Activated T-cell treated with anti-CD3 and anti-CD28 coated beads, Interleukin-2, amount 50 U/mL, for 24 hours (primary cell): ENCODE measurements around the gene ADARB2.

Experiments used
- DNase-seq: peaks from one replicate; pipeline ENCODE4 v3.0.0-alpha.2; 2020
- H3K27ac Mint-ChIP-seq: 2 replicates; pipeline ENCODE4 v1.8.0; 2020; ENCODE audit warnings: mild to moderate bottlenecking, mixed read lengths
- H3K27me3 Mint-ChIP-seq: 2 replicates; pipeline ENCODE4 v1.8.0; 2020; ENCODE audit warnings: mixed read lengths
- H3K36me3 Mint-ChIP-seq: 2 replicates; pipeline ENCODE4 v1.8.0; 2020; ENCODE audit warnings: low read depth, mixed read lengths
- H3K4me1 Mint-ChIP-seq: 2 replicates; pipeline ENCODE4 v1.8.0; 2020; ENCODE audit warnings: low read depth, mixed read lengths
- H3K4me3 Mint-ChIP-seq: 2 replicates; pipeline ENCODE4 v1.8.0; 2020; ENCODE audit warnings: mild to moderate bottlenecking, moderate library complexity, mixed read lengths
- H3K9me3 Mint-ChIP-seq: 2 replicates; pipeline ENCODE4 v1.8.0; 2020; ENCODE audit warnings: mixed read lengths

ADARB2 gene

DNA sequence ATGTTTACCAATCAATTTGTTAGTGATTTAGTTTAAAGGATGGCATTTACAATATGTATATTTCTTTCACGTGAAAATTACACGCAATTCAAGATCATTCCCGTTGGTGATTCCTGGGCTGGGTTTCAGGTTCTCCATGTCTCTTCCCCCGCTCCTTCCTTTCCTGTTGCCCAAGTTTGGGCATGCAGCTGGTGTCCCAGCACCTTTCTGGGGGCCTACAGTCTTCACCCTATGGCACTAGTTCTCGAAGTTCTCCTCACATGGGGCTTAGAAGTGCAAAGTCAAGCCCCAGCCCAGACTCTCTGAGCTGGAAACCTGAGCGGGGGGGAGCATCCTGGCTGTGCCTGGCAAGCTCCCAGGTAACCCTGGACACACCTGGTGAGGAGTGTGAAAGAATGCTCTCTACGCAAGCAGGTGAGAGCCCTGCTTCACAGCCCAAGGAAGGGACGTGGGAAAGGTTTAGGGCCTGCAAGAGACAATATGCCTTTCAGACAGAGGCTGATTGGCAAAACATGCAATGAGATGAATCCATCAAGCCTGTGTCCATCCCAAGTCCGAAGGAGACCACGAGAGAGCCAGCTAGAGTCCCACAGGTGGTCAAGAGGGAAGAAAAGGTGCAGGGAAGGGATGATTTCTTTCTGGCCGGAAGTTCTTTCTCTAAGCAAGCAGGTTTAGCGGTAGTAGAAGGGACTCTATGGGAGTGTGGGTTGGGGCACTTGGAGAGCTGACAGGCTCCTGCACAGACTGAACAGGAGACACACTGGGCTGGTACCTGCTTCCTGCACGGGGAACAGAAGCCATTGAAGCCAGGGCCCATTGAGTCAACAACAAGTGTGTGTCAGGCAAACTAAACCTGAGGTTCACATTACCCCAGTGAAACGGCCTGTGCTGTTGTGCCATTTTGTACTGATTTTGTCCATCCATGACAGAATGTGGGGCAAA is 131.1 kb downstream of the ADARB2 start:
- H3K9me3 Mint-ChIP-seq: no peaks in the 10 kb centered on the region
- no peaks in the 10 kb centered on the region for H3K4me1 Mint-ChIP-seq
- no peak for DNase-seq
- H3K27me3 Mint-ChIP-seq: peaks cover 54% of the 10 kb centered on the region
- H3K27ac Mint-ChIP-seq: no peak overlapping the region
- H3K4me3 Mint-ChIP-seq: no peak overlapping the region
- no peaks in the 10 kb centered on the region for H3K36me3 Mint-ChIP-seq

DNA sequence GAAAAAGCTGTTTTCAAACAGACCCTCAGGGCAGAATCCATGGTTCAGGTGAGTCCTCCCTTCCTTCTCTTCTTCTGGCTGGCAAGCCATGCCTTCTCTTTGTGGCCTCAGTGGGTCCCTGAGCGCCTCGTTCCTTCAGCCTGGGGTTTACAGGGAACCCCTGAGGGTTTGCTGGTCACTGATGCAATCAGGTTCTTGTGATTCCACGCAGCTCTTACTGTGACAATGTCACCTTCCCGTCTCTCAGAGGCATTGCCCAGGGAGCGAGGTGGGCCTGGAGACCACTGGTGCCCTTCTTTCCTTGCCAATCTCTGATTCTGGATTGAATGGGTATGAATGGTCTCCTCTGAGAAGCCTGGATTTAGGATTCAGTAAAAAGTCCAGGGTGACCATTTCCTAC is 132.2 kb downstream of the ADARB2 start:
- Mint-ChIP-seq H3K27me3 (peaks cover 44% of the 10 kb centered on the region), H3K36me3 (no peaks in the 10 kb centered on the region), H3K4me1 (no peaks in the 10 kb centered on the region), H3K27ac (no peak overlapping the region), H3K4me3 (no peak overlapping the region), H3K9me3 (no peaks in the 10 kb centered on the region)
- DNase-seq: no peak

DNA sequence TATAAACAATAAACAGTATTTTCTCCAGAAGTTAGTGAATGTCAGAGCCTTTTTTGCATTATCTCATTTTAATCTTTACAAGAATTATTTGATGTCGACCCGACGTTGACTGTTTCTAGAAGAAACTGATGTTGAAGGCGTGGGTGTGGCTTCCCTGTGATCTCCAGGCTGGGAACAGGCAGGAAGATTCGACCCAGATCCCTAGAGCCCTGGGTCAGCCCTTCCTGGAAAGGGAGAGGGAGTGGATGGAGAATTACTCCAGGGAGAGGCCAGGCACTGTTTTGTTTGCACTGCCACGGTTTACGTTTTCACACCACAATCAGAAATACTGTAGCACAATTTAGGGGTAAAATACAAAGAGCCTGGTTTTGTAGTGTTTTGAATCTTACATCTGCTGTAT is 133.1 kb downstream of the ADARB2 start:
- Mint-ChIP-seq H3K27me3 (peaks cover 35% of the 10 kb centered on the region), H3K27ac (no peak overlapping the region), H3K4me1 (no peaks in the 10 kb centered on the region), H3K4me3 (no peak overlapping the region), H3K36me3 (no peaks in the 10 kb centered on the region), H3K9me3 (no peaks in the 10 kb centered on the region)
- no peak for DNase-seq

DNA sequence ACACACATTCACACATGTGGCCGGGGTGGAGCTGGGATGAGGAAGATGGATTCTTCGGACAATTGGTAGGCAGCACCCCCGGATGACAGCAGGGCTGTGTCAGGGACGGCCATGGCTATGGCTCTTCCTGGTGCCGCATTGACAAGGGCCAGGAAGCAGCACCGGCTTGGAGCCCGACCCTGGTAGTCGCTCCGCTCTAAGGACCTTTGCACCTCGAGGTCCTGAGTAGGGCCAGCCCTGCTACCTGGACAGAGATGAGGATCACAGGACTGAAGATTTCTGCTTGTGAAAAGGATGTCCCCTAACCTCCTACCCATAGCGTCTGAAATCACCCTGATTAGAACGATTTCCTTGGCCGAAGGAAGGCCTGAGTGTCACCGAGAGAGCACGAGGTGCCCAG is 134.1 kb downstream of the ADARB2 start:
- no peaks in the 10 kb centered on the region for H3K4me1 Mint-ChIP-seq
- H3K4me3 Mint-ChIP-seq: no peak overlapping the region
- H3K36me3 Mint-ChIP-seq: no peaks in the 10 kb centered on the region
- DNase-seq: no peak
- H3K27ac Mint-ChIP-seq: no peak overlapping the region
- no peaks in the 10 kb centered on the region for H3K9me3 Mint-ChIP-seq
- peaks cover 25% of the 10 kb centered on the region for H3K27me3 Mint-ChIP-seq

DNA sequence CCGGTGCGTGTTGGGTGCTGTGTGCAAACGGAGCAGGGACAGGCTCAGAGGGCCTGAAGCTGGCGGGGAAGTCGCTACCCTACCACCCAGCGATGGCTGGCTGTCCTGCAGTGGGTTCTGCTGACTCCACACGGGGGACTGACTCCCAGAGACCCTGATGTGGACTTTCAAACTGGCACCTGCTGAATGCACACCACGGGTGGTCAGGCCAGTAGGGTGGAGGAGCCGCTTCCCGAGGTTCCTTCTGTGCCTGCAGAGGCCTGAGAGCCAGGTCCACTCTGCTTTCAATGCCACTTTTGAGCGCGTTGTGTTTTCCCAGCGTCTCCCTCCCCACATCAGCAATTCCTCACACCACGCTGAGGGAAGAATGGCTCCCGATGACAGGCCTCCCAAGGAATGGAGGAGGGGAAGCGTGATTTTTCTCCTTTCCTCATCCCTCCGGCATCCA is 135.3 kb downstream of the ADARB2 start:
- H3K27ac Mint-ChIP-seq: no peak overlapping the region
- peaks cover 2% of the 10 kb centered on the region for H3K9me3 Mint-ChIP-seq
- DNase-seq: no peak
- H3K4me1 Mint-ChIP-seq: no peaks in the 10 kb centered on the region
- no peaks in the 10 kb centered on the region for H3K36me3 Mint-ChIP-seq
- H3K27me3 Mint-ChIP-seq: peaks cover 14% of the 10 kb centered on the region
- H3K4me3 Mint-ChIP-seq: no peak overlapping the region

DNA sequence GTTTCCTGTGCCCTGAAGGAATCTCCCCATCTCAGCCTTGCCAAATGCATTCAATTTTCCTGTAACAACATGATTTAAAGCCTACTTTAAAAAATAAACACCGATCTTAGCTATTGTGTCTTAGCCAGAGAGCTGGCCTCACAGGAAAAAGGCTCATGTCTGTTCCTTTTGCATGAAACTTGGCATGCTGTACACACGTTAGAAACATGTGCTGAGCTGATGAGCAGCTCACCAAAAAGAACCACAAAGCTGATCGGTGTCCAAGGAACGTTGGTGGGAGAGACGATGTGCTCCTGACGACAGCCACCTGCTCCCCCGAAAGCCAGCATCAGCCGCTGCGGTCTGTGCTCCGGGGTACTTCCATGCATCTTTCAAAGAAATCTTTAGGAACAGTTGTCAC is 135.9 kb downstream of the ADARB2 start:
- H3K27ac Mint-ChIP-seq: no peak overlapping the region
- H3K36me3 Mint-ChIP-seq: no peaks in the 10 kb centered on the region
- no peak overlapping the region for H3K4me3 Mint-ChIP-seq
- peaks cover 9% of the 10 kb centered on the region for H3K27me3 Mint-ChIP-seq
- DNase-seq: no peak
- no peaks in the 10 kb centered on the region for H3K4me1 Mint-ChIP-seq
- peaks cover 2% of the 10 kb centered on the region for H3K9me3 Mint-ChIP-seq

DNA sequence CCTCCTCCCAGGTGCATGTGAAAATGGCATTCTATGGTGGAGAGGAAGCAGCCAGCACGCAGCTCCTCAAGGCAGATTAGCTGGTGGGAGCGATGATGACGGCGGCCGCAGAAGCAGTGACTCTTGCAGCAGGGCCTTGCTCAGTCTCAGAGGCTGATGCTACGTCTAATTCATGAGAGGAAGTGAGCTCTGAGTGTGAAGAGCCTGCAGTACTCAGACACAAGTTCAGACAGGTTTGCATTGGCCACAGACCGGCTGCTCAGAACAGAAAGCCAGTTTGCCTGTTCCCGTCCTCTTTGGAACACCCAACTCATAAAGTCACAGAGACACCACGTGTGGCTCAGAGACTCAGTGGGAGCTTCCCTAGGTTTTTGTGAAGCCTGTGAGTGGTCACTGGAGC is 136.5 kb downstream of the ADARB2 start:
- peaks cover 2% of the 10 kb centered on the region for H3K9me3 Mint-ChIP-seq

DNA sequence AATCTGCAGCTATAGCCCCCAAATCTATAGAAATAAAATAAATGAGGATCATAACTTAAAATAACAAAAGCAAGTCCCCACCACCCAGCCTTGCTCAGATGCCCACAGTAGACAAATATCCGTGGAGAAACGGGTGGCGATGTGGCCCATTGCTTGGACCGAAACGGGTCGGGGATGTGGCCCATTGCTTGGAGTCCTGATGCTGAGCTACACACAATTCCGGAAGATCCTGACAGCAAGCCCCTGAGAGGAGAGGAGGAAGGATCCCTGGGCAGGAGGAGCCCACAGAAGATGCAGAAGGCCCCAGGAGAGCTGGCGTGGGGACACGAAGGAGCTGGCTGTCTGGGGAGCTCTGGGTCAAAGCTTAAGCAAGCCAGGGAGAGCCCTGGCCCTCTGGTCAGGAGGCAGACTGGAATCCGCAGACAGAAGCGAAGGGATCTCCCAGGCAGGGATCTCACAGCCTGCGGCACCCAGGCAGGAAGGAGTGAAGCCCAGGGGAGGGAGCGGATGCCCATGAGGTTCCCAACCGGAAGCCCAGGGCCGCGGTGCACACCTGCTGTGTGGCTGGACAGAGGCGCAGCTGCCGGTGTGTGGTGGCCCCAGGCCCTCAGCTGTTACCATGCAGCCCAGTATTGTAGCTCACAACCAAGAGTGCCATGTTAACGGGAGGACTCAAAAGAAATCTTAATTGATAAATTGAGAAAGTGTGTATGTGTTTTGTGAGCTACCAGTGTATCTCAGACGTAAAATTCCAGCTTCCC is 138.8 kb downstream of the ADARB2 start:
- peaks cover 2% of the 10 kb centered on the region for H3K27me3 Mint-ChIP-seq
- H3K27ac Mint-ChIP-seq: no peak overlapping the region
- no peak overlapping the region for H3K4me3 Mint-ChIP-seq
- no peak for DNase-seq
- H3K9me3 Mint-ChIP-seq: peaks cover 2% of the 10 kb centered on the region
- no peaks in the 10 kb centered on the region for H3K4me1 Mint-ChIP-seq
- H3K36me3 Mint-ChIP-seq: no peaks in the 10 kb centered on the region

More for the DNA sequence above, 136.5 kb downstream of the ADARB2 start:
- Mint-ChIP-seq H3K4me1 (no peaks in the 10 kb centered on the region), H3K4me3 (no peak overlapping the region), H3K27ac (no peak overlapping the region), H3K27me3 (peaks cover 4% of the 10 kb centered on the region), H3K36me3 (no peaks in the 10 kb centered on the region)
- no peak for DNase-seq

DNA sequence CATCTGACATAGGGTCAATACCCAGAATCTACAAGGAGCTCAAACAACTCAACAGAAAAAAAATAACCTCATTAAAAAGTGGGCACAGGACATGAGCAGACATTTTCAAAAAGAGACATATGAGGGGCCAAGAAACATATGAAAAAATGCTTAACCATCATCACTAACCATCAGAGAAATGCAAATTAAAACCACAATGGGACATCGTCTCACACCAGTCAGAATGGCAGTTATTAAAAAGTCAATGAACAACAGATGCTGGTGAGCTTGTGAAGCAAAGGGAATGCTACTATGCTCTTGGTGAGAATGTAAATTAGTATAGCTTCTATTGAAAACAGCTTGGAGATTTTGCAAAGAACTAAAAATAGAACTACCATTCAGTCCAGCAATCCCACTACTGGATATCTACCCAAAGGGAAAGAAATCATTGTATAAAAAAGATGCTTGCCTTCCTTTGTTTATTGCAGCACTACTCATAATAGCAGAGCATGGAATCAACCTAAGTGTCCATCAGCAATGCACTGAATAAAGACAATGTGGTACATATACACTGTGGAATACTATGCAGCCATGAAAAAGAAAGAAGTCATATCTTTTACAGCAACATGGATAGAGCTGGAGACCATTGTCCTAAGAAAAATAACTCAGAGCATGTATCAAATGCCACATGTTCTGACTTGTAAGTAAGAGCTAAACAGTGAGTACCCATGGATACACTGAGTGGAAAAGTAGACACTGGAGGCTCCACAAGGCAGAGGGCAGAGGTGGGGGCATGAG is 139.8 kb downstream of the ADARB2 start:
- DNase-seq: no peak
- no peak overlapping the region for H3K4me3 Mint-ChIP-seq
- no peak overlapping the region for H3K27ac Mint-ChIP-seq
- H3K36me3 Mint-ChIP-seq: no peaks in the 10 kb centered on the region
- H3K27me3 Mint-ChIP-seq: peaks cover 2% of the 10 kb centered on the region
- no peaks in the 10 kb centered on the region for H3K4me1 Mint-ChIP-seq
- H3K9me3 Mint-ChIP-seq: peaks cover 2% of the 10 kb centered on the region

DNA sequence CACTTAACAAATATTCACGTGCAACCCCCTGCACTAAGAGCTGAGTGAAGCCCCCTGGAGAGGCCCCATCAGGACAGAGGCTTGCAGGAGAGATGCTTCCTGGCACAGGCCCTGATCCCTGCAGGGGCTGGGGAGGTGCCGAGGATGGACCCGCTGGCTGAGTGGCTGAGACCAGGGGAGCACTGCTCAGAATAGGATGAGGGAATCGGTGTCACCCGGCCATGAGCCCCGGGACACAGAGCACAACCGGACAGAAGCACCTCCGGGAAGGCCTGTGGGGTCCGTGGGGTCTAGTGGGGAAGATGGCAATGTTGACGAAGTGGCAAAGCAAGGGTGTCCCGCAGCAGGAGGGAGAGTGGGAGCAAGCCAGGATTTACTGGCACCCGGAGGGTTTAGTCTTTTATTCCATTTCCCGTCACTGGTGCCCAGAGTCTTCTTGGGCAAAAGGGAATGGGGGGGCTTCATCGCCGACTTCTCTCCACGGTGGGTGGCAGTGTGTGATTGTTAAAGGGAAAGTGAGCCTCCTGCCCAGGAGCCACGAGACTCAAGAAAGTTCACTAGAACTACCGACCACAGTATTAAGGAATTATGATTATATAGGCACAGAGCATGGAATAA is 140.7 kb downstream of the ADARB2 start:
- no peak overlapping the region for H3K4me3 Mint-ChIP-seq
- H3K4me1 Mint-ChIP-seq: no peaks in the 10 kb centered on the region
- no peak overlapping the region for H3K27ac Mint-ChIP-seq
- no peaks in the 10 kb centered on the region for H3K36me3 Mint-ChIP-seq
- H3K9me3 Mint-ChIP-seq: peaks cover 2% of the 10 kb centered on the region
- no peak for DNase-seq
- peaks cover 2% of the 10 kb centered on the region for H3K27me3 Mint-ChIP-seq

DNA sequence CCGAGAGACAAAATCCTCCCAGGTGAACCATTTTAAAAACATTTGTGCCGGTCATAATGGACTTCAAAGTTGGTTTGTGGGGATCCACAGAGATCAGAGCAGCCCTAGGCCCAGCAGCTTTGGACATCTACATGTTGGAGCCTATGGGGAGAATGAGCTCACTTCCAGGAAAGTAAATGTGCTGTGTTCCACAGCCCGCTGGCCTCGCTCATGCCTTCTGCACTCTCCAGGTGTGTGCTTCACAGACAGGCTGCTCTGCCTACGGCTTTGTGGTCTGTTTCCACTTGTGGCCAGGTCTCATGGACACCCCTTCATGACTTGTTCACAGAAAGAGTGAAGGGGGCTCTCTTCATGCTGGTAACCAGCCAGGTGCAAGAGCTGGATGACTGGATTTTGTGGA is 141.6 kb downstream of the ADARB2 start:
- Mint-ChIP-seq H3K27ac (no peak overlapping the region), H3K9me3 (peaks cover 2% of the 10 kb centered on the region), H3K27me3 (peaks cover 2% of the 10 kb centered on the region), H3K4me1 (no peaks in the 10 kb centered on the region), H3K4me3 (no peak overlapping the region), H3K36me3 (no peaks in the 10 kb centered on the region)
- DNase-seq: no peak

DNA sequence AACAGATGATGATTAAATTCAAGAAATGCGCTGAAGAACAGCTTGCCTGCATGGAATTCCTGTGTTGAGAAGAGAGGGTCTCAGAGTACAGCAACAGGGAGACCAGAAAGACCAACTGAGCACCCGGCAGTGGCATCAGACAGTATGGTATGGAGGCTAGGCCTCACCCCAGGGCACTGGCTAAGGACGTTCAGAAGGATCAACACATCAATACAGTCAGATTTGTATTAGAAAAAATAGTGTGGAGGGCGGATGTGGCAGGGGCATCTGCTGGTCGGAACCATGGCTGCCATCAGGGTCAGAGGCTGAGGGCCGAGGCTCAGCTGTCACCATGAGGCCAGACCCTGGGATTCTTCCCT is 142.1 kb downstream of the ADARB2 start:
- Mint-ChIP-seq H3K27ac (no peak overlapping the region), H3K36me3 (no peaks in the 10 kb centered on the region), H3K4me3 (no peak overlapping the region), H3K4me1 (no peaks in the 10 kb centered on the region), H3K27me3 (peaks cover 2% of the 10 kb centered on the region), H3K9me3 (peaks cover 2% of the 10 kb centered on the region)
- DNase-seq: no peak

DNA sequence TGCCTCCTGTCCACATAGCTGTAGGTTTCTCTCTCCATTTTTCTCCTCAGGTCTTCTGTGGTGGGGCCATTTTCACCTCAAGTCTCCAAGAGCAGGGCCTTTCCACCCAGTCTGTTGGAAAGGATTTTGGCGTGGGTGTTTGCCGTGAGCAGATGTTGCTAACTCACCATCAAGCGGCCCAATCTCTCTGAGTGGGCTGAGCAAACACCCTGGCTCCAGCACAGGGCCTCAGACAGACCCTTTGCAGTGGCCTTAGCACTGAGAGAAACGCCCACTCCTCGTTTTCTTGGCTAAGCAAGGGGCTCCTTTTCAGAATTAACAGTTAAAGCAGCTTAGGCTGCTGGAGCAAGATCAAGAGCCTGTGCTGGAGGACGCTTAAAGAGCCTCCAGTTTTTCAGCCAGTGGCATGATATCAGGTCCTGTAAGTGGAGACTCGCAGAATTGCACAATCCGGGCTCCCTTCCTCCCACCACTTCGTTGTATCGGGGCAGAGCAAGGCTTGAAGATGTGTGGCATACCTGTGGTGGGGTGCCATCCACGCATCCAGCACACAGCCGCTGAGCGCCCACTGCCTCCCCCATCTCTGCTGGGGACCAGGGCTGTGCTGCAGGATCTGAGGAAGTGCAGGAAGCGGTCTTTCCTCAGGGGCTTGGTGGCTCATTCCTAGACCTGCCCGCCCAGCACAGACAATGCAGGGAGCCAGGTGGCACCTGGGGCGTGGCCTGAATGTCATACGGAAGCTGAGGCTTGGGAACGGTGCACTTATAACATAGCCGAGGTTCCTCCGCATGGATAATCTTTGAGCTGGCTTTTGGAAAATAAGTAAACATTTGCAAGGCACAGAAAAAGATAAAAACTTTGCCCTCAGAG is 142.7 kb downstream of the ADARB2 start:
- H3K27ac Mint-ChIP-seq: no peak overlapping the region
- peaks cover 2% of the 10 kb centered on the region for H3K27me3 Mint-ChIP-seq
- no peak for DNase-seq

More for the DNA sequence above, 142.7 kb downstream of the ADARB2 start:
- no peaks in the 10 kb centered on the region for H3K4me1 Mint-ChIP-seq
- no peaks in the 10 kb centered on the region for H3K36me3 Mint-ChIP-seq
- no peak overlapping the region for H3K4me3 Mint-ChIP-seq
- H3K9me3 Mint-ChIP-seq: peaks cover 2% of the 10 kb centered on the region
